GM18499 (cell line): ENCODE measurements around the gene ACTA1.
"Not testable (repeated sequence)": the region's sequence is repeated elsewhere in the genome, so short reads cannot be mapped to it uniquely, and the experiment has no call there.

Source experiments
- ATAC-seq: cut with Tn5 transposase; IDR thresholded peaks from one replicate; pipeline ENCODE4 v1.9.1; 2021; ENCODE audit warnings: moderate number of reproducible peaks; ENCODE audit not compliant: insufficient read depth, unreplicated experiment

Gene ACTA1

DNA sequence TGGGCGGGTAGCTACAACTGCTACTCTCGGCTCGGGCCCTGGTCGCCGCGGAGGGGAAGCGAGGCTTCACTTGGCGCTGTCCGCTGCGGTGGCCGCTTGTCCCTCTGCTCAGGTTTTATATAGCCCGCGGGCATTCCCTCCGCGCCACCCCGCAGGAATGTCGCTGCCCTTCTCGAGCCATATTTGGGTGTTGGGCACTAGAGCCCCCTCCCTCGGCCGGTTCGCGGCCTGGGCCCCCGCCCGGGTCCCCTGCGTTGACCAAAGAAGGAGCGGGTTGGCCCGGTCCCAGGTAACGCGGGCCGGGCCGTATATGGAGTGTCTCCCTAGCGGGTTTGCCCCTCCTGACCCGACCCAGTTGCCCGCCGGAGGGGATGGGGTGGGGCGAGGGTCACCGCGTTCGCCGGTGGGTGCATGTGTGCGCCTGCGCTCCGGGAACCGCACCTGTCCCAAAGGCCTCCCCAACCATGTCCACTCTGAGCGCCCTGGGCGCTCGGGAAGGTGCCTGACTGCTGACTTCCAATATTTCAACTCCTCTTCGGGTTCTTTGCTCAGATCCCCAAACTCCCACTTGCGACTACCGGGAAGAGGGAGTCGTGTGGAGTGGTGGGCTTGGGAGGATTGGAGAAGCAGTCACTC lies at the start of gene ACTA1:
ACTA1 (minus strand) TSS at position 90 of the 636 bp plus-strand sequence. CDS start 979 bp downstream, outside the sequence.
- no peak for ATAC-seq

DNA sequence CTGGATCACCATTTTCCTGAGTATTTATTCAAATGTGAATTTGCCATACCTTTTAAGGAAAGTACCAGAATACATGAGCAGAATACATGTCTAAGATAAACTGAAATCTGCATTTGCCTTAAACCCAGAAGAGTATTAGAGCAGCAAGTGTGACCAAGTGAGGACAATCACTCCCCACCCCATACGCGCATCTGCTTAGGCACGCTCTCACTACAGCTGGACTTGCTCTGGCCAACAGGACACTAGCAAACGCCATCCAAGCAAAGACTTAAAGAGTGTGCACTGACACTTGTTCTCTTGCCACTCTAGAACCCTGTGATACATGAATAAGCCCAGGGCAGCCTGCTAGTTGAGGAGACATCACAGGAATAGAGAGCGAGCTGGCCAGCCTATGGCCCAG lies 48.6 kb upstream of the ACTA1 start:
- no peak for ATAC-seq

DNA sequence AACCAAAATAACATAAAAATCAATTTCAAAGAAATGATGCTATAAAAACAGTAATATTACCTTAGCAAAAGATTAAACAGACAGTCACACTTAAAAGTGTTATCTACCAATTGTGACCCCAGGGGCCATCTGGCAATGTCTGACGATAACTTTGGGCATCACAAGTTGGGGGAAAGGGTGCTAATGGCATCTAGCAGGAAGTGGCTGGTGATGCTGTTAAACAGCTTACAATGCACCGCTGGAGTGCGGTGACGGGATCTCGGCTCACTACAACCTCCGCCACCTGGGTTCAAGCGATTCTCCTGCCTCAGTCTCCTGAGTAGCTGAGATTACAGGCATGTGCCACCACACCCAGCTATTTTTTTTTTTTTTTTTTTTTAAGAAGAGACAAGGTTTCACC lies 46.6 kb upstream of the ACTA1 start:
- ATAC-seq, result no peak

DNA sequence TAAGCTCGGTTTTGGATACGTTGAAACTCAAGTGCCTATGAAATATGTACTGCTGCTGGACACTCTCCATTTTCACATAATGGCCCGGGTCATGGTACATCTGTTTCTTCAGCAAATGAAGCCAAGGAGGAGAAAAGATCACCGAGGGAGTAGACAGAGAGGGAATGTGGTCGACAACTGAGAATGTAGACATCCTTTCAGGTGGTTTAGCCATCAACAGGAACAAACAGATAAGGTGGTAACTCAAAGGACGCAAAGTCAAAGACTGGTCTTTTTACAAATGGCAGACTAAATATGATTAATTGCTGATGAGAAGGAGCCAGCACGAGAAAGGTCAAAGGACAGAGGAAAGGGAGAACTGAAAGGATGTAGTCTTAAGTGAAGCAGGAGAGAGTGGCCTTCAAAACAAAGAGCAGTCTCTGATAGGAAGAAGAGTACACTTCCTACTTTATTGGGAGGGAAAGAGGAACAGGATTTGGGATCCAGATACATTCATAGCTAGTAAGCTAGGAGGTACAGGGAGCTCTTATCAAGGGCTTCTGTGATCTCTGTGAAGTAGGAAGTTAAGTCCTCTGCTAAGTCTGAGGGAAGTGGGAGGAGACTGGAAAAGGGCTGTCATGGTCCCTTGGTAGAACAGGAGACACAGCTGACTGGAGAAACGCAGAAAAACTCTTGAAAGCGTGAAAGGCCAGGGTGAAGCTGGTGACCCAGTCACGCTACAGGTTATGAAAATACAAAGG lies 45.9 kb upstream of the ACTA1 start:
- peak; percentile 57 for ATAC-seq

DNA sequence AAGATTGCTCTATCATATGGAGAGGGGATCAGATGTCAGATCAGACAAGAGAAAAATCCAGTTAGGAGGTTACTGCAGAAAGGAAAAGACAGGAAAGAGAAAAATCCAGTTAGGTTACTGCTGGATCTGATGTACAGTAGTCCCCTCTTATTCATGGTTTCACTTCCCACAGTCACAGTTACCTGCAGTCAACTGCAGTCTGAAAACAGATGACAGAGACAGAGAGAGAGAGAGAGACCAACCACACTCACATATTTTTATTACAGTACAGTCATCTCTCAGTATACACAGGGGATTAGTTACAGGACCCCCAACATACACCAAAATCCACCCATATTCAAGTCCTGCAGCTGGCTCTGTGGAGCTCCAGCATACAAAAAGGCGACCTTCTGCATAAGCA lies 45.0 kb upstream of the ACTA1 start:
- peak; percentile 51 for ATAC-seq

DNA sequence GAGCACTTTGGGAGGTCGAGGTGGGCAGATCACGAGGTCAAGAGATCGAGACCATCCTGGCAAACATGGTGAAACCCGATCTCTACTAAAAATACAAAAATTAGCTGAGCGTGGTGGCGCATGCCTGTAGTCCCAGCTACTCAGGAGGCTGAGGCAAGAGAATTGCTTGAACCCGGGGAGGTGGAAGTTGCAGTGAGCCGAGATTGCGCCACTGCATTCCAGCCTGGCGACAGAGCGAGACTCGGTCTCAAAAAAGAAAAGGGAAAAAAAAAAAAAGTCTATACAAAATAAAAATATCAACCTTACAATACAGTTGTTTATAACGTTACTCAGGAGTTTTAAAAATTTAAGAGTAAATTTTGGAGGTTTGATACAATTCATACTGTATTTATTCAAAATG lies 42.0 kb upstream of the ACTA1 start:
- not testable (repeated sequence) for ATAC-seq

DNA sequence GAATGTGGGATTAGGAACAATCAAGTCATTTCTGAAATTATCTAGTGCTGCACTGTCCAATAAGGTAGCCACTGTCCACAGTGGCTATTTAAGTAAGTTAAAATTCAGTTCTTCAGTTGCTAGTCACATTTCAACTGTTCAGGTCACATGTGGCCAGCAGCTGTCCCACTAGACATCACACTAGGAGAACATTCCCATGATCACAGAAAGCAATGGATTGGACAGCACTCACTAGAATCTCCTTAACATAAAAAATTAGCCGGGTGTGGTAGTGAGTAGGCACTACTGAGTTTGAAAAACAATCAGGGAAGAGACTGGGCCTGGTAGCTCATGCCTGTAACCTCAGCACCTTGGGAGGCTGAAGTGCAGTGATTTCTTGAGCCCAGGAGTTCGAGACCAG lies 40.6 kb upstream of the ACTA1 start:
- ATAC-seq, result no peak

DNA sequence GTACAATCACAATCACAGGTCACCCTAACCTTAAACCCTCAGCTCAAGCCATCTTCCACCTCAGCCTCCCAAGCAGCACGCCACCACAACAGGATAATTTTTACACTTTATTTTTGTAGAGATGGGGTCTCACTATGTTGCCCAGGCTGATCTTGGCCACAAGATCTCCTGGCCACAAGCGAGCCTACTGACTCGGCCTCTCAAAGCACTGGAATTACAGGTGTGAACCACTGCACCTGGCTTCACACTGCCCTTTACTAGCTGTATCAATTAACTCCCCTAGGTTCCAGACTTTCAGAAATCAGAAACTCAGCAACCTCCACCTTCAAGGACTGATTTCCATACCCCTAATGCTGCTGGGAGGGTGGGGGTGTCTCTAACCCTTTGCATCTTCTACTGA lies 37.3 kb upstream of the ACTA1 start:
- ATAC-seq, result no peak

DNA sequence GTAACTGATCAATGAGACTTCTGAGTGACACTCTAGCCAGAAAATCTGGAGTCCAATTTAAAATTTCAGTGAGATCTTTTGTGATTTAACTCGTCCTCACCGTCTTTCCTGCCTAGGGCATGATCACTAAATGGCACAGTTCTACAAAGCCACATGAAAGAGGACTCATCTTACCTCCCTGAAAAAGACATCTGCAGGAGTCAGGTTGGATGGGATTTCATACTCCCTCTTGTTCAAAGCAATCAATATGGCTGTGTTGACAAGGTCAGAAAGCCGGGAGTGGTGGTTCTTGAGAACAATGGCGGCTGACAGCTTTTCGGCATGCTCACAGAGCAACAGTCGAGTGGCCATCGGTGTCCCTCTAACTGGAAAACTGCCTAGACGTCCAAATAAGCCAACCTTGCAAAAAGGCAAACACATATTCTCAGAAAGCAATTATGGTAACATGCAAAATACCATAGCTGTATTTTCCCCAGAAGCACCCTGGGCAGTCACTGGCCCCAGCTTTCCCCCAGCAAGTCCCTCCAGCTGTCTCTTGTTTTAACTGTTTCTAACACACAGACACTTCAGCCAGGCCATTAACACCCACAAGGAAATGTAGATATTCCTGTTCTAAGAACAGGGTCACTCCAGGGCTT lies 36.6 kb upstream of the ACTA1 start:
- no peak for ATAC-seq

DNA sequence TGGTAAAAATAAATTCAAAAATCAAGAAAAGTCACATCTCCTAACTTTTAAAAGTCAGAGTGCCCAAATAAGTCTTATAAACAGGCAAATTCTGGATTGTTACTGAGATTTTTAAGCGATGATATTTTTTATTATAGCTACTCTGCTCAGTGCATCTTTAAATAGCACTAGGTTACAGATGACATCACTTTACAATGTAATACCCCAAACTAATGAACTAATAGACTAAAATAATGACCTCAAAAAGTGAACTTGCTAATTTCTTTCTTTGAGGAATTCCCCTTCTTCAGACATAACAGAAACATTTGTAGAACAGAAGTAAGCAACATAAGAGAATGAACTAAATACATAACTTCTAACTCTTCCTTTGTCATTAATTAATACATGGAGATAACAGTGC lies 33.0 kb upstream of the ACTA1 start:
- ATAC-seq, result no peak

DNA sequence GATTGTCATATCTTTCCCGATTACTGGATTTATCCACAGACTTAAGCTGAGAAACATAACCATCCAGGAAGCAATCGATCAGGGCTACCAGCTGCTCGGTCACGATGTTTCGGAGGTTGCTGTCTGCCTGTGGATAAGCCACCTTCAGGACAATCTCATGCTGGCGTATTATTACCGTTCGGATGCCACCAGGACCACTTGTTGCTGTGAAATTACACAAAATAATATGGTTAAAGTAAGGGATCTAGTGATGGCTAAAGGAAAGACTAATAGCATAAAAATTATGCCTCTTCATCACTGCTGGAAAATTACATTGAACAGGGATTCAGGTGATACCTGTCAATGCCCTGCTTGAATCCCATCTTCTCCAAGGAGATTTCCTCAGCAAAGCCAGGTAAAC lies 30.8 kb upstream of the ACTA1 start:
- no peak for ATAC-seq

DNA sequence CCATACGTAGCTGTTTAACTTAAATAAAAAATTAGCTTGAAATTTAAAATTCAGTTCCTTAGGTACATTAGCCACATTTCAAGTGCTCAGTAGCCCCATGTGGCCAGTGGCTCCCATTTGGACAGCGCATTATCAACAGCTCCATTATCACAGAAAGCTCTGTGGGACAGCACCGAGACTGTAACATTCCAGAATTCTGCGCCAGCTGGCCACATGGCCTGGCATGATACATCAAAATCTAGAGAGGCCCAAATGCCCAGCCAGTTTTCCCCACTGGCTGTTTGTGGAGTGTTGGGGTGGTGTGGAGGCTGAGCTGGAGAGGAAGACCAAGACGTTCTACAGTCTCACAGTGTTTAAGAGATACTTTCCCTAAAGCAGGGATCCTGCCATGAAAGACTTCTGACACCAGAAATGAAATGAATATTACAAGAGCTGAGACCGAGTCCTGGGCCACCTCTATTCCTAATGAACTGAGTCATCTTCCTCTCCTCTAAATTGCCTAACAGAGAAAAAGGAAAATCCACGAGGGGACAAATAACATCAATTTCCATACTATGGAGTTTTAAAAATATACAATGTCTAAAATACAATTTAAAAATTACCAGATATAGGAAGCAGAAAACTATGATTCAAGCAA lies 27.3 kb upstream of the ACTA1 start:
- no peak for ATAC-seq

DNA sequence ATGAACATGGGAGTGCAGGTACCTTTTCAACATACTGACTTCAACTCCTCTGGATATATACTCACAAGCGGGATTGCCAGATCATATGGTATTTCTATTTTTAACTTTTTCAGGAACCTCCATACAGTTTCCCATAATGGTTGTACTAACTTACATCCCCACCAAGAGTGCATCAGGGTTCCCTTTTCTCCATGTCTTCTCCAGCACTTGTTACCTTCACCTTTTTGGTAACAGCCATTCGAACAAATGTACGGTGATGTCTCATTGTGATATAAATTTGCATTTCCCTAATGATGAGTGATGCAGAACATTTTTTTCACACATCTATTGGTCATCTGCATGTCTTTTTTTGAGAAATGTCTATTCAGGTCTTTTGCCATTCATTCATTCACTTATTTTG lies 25.9 kb upstream of the ACTA1 start:
- ATAC-seq, result no peak

DNA sequence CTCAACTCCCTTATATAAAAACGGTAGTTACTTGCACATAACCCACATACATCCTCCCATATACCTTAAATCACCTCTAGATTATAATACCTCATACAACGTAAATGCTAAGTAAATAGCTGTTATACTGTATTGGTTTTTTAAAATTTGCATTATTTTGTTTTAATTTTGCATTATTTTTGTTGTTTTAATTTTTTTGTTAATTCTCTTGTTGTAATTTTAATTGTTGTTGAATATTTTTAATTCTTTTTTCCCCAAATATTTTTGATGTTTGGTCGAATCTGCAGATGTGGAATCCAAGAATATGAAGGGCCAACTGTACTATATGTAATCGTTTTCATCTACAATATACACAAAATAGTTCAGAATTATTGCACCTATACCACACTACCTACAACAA lies 23.5 kb upstream of the ACTA1 start:
- no peak for ATAC-seq

DNA sequence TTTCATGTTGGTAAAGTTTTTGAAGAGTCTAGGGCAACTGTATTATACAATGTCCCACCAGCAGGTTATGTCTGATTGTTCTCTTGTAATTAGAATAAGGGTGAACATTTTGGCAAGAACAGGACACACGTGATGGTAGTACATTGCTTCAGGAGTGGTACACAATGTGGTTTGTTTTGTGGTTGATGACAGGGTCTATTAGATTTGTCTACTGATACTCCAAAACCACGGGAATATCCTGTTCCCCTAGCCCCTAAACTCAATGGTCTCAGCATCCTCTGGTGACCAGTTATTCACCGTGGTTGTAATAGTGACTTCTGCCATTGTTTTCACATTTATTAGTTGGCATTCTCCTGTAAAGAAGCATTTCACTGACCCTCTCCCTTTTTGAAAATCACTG lies 22.1 kb upstream of the ACTA1 start:
- ATAC-seq, result no peak

DNA sequence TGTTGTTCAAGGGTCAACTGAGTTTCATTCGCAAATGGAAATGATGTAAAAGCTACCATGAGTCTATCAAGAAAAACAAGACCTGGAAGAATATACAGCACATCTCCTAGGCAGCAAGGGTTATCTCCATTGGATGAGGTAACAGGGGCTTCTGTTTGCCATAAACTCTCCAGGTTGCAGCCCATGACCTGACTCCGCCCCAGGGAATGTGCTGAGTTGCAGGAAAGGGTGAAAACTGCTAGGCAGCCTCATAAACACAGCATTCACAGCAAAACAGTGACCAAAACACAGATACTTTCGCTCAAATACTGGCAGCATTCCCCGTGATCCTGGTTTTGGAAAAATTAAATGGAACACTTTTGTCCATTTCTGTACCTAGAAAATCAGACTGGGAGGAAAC lies 20.2 kb upstream of the ACTA1 start:
- ATAC-seq, result no peak

DNA sequence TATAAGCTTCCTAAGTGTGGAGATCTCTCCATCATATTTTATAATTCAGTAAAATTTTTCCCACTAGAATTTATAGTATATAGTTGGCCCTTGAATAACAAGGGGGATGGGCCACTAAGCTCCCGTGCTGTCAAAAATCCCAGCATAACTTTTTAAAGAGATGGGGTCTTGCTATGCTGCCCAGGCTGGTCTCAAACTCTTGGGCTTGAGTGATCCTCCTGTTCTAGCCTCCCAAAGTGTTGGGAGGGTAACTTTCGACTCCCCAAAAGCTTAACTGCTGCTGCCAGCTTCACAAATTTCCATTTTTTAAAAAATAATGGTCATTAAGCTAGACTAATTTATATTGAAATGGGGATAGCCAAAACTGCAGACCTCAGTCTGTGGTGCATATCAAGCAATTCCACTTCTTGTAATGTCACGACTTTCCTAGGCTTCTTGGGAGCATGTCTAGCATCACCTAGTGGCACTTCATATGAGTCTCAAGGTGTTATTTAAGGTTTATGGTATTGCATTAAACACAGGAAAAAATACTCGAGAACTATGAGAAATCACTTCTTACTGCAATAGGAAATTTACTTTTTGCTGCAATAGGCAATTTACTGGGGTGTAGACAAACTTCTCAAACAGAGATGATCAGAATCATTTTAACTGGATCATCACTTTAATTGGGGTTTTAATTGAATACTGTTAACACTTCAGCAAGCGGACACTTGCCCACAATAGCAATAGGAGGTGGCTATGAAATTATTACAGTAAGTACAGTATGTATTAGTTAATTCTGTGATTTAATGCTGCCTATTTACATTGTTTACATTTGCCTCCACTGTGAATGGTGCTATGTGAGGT lies 19.3 kb upstream of the ACTA1 start:
- no peak for ATAC-seq

DNA sequence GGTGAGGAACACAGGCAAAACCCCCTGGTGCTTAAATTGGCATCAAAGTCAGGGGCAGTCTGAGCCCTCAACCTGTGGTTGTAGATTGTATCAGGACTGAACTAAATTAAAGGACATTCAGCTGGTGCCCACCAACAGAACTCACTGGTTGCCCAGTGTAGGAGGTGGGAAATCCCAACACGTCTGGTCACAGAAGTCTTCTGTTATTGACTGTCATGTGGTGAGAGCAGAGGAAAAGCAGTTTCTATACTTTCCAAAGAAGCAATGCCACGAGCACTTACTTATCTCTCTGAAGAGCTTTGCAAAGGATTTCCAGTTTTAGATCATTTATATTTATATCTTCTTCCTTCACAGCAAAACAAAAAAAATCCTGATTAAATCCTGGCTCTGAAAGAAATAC lies 15.0 kb upstream of the ACTA1 start:
- no peak for ATAC-seq

DNA sequence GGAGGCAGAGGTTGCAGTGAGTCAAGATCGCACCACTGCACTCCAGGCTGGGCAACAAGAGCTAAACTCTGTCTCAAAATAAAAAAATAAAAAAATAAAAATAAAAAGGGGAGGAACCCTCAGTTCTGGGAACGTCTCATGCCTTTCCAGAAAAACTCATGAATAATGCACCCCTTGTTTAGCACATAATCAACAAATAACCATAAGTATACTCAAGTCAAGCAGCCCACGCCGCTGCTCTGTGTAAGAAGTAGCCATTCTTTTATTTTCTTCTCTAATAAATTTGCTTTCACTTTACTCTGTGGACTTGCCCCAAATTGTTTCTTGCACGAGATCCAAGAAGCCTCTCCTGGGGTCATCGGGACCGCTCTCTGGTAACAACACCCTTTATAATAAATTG lies 14.5 kb upstream of the ACTA1 start:
- ATAC-seq, result no peak

DNA sequence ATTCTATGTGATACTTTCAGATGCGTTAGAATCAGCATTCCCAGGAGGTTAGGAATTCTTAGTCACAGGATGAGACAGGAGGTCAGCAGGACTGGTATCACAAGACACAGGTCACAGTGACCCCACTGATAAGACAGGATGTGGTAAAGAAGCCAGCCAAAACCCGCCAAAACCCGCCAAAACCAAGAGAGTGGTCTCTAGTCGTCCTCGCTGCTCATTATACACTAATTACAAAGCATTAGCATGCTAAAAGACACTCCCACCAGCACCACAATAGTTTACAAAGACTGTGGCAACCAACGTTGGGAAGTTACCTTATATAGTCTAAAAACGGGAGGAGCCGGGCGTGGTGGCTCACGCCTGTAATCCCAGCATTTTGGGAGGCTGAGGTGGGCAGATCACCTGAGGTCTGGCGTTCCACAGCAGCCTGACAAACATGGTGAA lies 13.9 kb upstream of the ACTA1 start:
- ATAC-seq, result no peak
